Liver (tissue), 9 donors: Measurements from ENCODE around the gene MEGF11. TPM values are rescaled to one million over a fixed set of nuclear protein-coding genes. Genes with fewer than 3 reads are reported as not detected.

ENCODE experiments used
- DNase-seq: peaks from one replicate; pipeline ENCODE4 v3.0.0-alpha.2; 2017; ENCODE audit warnings: low spot score
- H3K27ac ChIP-seq, 2 donors: one replicate each; pipeline ENCODE4 v1.7.0; 2013; ENCODE audit warnings: inconsistent platforms in 2 of 2, low read length in 2 of 2, control low read depth in 1 of 2, low read depth in 1 of 2, mild to moderate bottlenecking in 1 of 2
- H3K27me3 ChIP-seq, 4 donors: one replicate each; pipeline versions ENCODE4 v1.6.1 to v1.7.0; 2013; ENCODE audit warnings: low read length in 3 of 4, inconsistent platforms in 1 of 4, mild to moderate bottlenecking in 1 of 4, moderate library complexity in 1 of 4; ENCODE audit not compliant: control insufficient read depth in 4 of 4, insufficient read depth in 4 of 4
- H3K36me3 ChIP-seq, 4 donors: one replicate each; pipeline versions ENCODE4 v1.6.1 to v1.7.0; 2013; ENCODE audit warnings: low read length in 3 of 4, mild to moderate bottlenecking in 3 of 4, low read depth in 1 of 4, moderate library complexity in 1 of 4; ENCODE audit not compliant: control insufficient read depth in 4 of 4, insufficient read depth in 3 of 4
- H3K4me1 ChIP-seq, 4 donors: one replicate each; pipeline versions ENCODE4 v1.6.1 to v1.7.0; 2013; ENCODE audit warnings: low read length in 3 of 4, mild to moderate bottlenecking in 3 of 4, moderate library complexity in 1 of 4; ENCODE audit not compliant: control insufficient read depth in 4 of 4, insufficient read depth in 4 of 4
- H3K4me3 ChIP-seq, 3 donors: one replicate each; pipeline versions ENCODE4 v1.6.1 to v1.7.0; 2013; ENCODE audit warnings: low read length in 3 of 3, control low read depth in 1 of 3, low read depth in 1 of 3, mild to moderate bottlenecking in 1 of 3
- H3K9ac ChIP-seq, 2 donors: one replicate each; pipeline ENCODE4 v1.7.0; 2013; ENCODE audit warnings: low read length in 2 of 2, mild to moderate bottlenecking in 2 of 2, moderate library complexity in 2 of 2, control low read depth in 1 of 2, low read depth in 1 of 2
- H3K9me3 ChIP-seq, 4 donors: one replicate each; pipeline versions ENCODE4 v1.6.1 to v1.7.0; 2013; ENCODE audit warnings: low read length in 3 of 4; ENCODE audit not compliant: control insufficient read depth in 4 of 4
- ATF3 ChIP-seq: IDR thresholded peaks from 2 replicates; pipeline ENCODE4 v1.6.1; 2016; ENCODE audit warnings: antibody characterized with exemption
- CTCF ChIP-seq: fragments of 150-350 bp; IDR thresholded peaks from 2 replicates; pipeline ENCODE4 v1.5.1; 2017; ENCODE audit warnings: improper control_type of control experiment, low read depth, low read length; ENCODE audit not compliant: missing input control
- EGR1 ChIP-seq, 2 donors: IDR thresholded peaks; 2 replicates each; pipeline ENCODE4 v1.6.1; 2016 to 2018; ENCODE audit warnings: antibody characterized with exemption in 2 of 2, low read depth in 2 of 2
- FOXA1 ChIP-seq: IDR thresholded peaks from 2 replicates; pipeline ENCODE4 v1.6.1; 2016; ENCODE audit warnings: antibody characterized with exemption
- FOXA2 ChIP-seq: IDR thresholded peaks from 2 replicates; pipeline ENCODE4 v1.6.1; 2016; ENCODE audit warnings: antibody characterized with exemption
- GABPA ChIP-seq, 2 donors: IDR thresholded peaks in 1 of 2; conservative IDR thresholded peaks in 1 of 2; 2 replicates each; pipeline ENCODE4 v1.6.1; 2016; ENCODE audit warnings: antibody characterized with exemption in 2 of 2, mild to moderate bottlenecking in 1 of 2, moderate library complexity in 1 of 2
- HNF4A ChIP-seq, 2 donors: conservative IDR thresholded peaks; 2 replicates each; pipeline ENCODE4 v1.6.1; 2016; ENCODE audit warnings: antibody characterized with exemption in 2 of 2, mild to moderate bottlenecking in 2 of 2
- HNF4G ChIP-seq: IDR thresholded peaks from 2 replicates; pipeline ENCODE4 v1.6.1; 2016; ENCODE audit warnings: antibody characterized with exemption
- JUND ChIP-seq, 2 donors: IDR thresholded peaks; 2 replicates each; pipeline ENCODE4 v1.6.1; 2016; ENCODE audit warnings: antibody characterized with exemption in 2 of 2
- MAX ChIP-seq: IDR thresholded peaks from 2 replicates; pipeline ENCODE4 v1.6.1; 2016; ENCODE audit warnings: antibody characterized with exemption
- NR2F2 ChIP-seq: IDR thresholded peaks from 2 replicates; pipeline ENCODE4 v1.6.1; 2016; ENCODE audit warnings: antibody characterized with exemption
- RAD21 ChIP-seq, 2 donors: IDR thresholded peaks; 2 replicates each; pipeline ENCODE4 v1.6.1; 2016; ENCODE audit warnings: antibody characterized with exemption in 2 of 2, mild to moderate bottlenecking in 2 of 2
- RXRA ChIP-seq, 2 donors: IDR thresholded peaks; 2 replicates each; pipeline ENCODE4 v1.6.1; 2017 to 2018; ENCODE audit warnings: antibody characterized with exemption in 2 of 2, mild to moderate bottlenecking in 1 of 2
- SP1 ChIP-seq: IDR thresholded peaks from 2 replicates; pipeline ENCODE4 v1.6.1; 2018; ENCODE audit warnings: antibody characterized with exemption, mild to moderate bottlenecking
- TAF1 ChIP-seq: conservative IDR thresholded peaks from 2 replicates; pipeline ENCODE4 v1.6.1; 2016; ENCODE audit warnings: antibody characterized with exemption, mild to moderate bottlenecking
- YY1 ChIP-seq: IDR thresholded peaks from 2 replicates; pipeline ENCODE4 v1.6.1; 2016; ENCODE audit warnings: antibody characterized with exemption, mild to moderate bottlenecking
- ZBTB33 ChIP-seq: IDR thresholded peaks from 2 replicates; pipeline ENCODE4 v1.6.1; 2016; ENCODE audit warnings: antibody characterized with exemption
- WGBS: extraction: QIAGEN DNeasy Blood & Tissue Kit; methylation state at CpG from one replicate; pipeline ENCODE4 v1.1.7; 2013; 5-methylcytosine and 5-hydroxymethylcytosine counted together
- polyA plus RNA-seq, 2 donors: library from polyadenylated mRNA; stranded (reverse) in 1 of 2; unstranded in 1 of 2; fragments of 200-250 nt in 1 of 2; fragments of >200 nt in 1 of 2; fragmentation: Nextera tagmentation in 1 of 2; extraction: Ambion mirVana in 1 of 2; gene quantifications; one replicate each; pipeline versions ENCODE4 v1.2.1 to v1.2.3, GENCODE V29; 2013 to 2015
- total RNA-seq, 2 donors: library from RNA; depleted of rRNA; stranded (reverse); fragments of >200 nt; gene quantifications; one replicate each; pipeline ENCODE4 v1.2.3, GENCODE V29; 2014
- TF ChIP-seq, protein P1 (sequence below): IDR thresholded peaks from 2 replicates; pipeline ENCODE4 v1.6.1; 2016; ENCODE audit warnings: antibody characterized with exemption, mild to moderate bottlenecking
- donor health status: healthy.
- donor health status: healthy.
- donor health status: healthy.
- donor health status: healthy.
- donor health status: healthy.

MEGF11 gene
- total and polyA plus RNA-seq, 4 donors = under 0.01 to 0.51 (median 0.03) TPM; not detected in 1

DNA sequence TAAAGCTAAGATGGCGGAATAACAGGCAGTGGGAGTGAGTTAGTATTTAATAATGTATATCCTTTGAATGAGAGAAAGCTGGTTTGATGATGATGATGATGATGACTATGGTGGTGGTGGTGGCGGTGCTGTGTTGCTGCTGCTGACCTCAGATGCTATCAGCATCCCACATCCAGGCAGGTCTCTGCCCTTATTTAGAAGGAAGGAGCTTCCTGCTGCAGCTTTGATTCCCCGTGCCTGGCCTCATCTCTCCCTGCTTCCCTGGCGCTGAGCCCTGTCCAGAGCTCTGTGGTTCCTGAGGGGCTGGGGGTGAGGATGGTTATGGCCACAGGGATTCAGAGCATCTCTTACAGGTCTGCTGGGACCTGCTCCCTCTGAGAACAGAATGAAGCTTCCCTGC lies 311.1 kb downstream of the MEGF11 start:
- TF ChIP-seq SP1 (no peak), JUND (IDR thresholded peaks at IDR 0.05) (no peak), MAX (no peak), ATF3 (no peak), FOXA1 (no peak), EGR1 (IDR thresholded peaks at IDR 0.05; ENCODE audit: low read depth in 2 of 2) (no peak), NR2F2 (no peak), RAD21 (IDR thresholded peaks at IDR 0.05) (no peak), GABPA (IDR thresholded peaks at IDR 0.05 in 1 of 2, conservative IDR thresholded peaks at IDR 0.05 in 1 of 2) (no peak), HNF4G (no peak), ZBTB33 (no peak), TAF1 (no peak), HNF4A (conservative IDR thresholded peaks at IDR 0.05) (no peak), FOXA2 (no peak), YY1 (no peak)
- TF ChIP-seq, protein P1, sequence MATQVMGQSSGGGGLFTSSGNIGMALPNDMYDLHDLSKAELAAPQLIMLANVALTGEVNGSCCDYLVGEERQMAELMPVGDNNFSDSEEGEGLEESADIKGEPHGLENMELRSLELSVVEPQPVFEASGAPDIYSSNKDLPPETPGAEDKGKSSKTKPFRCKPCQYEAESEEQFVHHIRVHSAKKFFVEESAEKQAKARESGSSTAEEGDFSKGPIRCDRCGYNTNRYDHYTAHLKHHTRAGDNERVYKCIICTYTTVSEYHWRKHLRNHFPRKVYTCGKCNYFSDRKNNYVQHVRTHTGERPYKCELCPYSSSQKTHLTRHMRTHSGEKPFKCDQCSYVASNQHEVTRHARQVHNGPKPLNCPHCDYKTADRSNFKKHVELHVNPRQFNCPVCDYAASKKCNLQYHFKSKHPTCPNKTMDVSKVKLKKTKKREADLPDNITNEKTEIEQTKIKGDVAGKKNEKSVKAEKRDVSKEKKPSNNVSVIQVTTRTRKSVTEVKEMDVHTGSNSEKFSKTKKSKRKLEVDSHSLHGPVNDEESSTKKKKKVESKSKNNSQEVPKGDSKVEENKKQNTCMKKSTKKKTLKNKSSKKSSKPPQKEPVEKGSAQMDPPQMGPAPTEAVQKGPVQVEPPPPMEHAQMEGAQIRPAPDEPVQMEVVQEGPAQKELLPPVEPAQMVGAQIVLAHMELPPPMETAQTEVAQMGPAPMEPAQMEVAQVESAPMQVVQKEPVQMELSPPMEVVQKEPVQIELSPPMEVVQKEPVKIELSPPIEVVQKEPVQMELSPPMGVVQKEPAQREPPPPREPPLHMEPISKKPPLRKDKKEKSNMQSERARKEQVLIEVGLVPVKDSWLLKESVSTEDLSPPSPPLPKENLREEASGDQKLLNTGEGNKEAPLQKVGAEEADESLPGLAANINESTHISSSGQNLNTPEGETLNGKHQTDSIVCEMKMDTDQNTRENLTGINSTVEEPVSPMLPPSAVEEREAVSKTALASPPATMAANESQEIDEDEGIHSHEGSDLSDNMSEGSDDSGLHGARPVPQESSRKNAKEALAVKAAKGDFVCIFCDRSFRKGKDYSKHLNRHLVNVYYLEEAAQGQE = no peak
- no peak for DNase-seq
- 82% methylated on average over 4 of the region's 4 CpGs for WGBS

DNA sequence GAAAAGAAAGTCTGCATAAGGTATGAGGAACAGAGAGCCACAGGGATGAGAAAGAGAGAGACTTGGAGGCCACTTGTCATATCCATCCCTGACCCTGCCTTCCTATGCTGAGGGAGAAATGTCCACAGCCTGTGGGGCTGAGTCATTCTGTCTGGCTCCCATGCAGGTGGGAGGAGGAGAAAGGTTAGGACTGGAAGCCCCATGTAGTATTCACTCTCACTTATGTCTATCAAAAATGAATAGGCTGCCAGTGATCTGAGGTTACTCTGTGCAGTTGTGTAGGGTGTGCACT lies 313.0 kb downstream of the MEGF11 start:
- Histone ChIP-seq H3K9ac (no peak overlapping the region), H3K27me3 (no peaks in the 10 kb centered on the region), H3K9me3 (no peaks in the 10 kb centered on the region), H3K36me3 (no peaks in the 10 kb centered on the region), H3K4me3 (no peak overlapping the region), H3K4me1 (no peaks in the 10 kb centered on the region), H3K27ac (no peak overlapping the region)
- no peak for DNase-seq
- TF ChIP-seq ZBTB33 (no peak), YY1 (no peak), ATF3 (no peak), CTCF (no peak), TAF1 (no peak), MAX (no peak), RAD21 (IDR thresholded peaks at IDR 0.05) (no peak), EGR1 (IDR thresholded peaks at IDR 0.05; ENCODE audit: low read depth in 2 of 2) (no peak), RXRA (IDR thresholded peaks at IDR 0.05) (no peak), JUND (IDR thresholded peaks at IDR 0.05) (no peak), FOXA2 (no peak), NR2F2 (no peak), FOXA1 (no peak), HNF4A (conservative IDR thresholded peaks at IDR 0.05) (no peak)
- TF ChIP-seq, protein P1 = no peak

More for the DNA sequence above, 311.1 kb downstream of the MEGF11 start:
- H3K9me3 ChIP-seq = no peaks in the 10 kb centered on the region
- H3K4me1 ChIP-seq = no peaks in the 10 kb centered on the region
- H3K27ac ChIP-seq = no peak overlapping the region
- H3K27me3 ChIP-seq = no peaks in the 10 kb centered on the region
- H3K9ac ChIP-seq = no peak overlapping the region
- no peaks in the 10 kb centered on the region for H3K36me3 ChIP-seq
- no peak overlapping the region for H3K4me3 ChIP-seq
